GM18526 (cell line): Measurements from ENCODE around the gene IRF8.

Experiments used
- POLR2A ChIP-seq: IDR thresholded peaks from 3 replicates; pipeline ENCODE4 v1.6.1; 2011; ENCODE audit not compliant: insufficient read length; ENCODE audit errors: extremely low read depth

The IRF8 gene

GRCh38 chr16:85913688-85914422 is 14.9 kb downstream of the IRF8 start:
- TF ChIP-seq POLR2A = peak; percentile 26

GRCh38 chr16:85914423-85914794 is 15.4 kb downstream of the IRF8 start:
- no peak for TF ChIP-seq POLR2A

GRCh38 chr16:85915125-85915845 is 16.3 kb downstream of the IRF8 start:
- TF ChIP-seq POLR2A = no peak

GRCh38 chr16:85916141-85916890 is 17.4 kb downstream of the IRF8 start:
- no peak for TF ChIP-seq POLR2A

GRCh38 chr16:85917012-85917411 is 18.1 kb downstream of the IRF8 start:
- no peak for TF ChIP-seq POLR2A

- TF ChIP-seq POLR2A = no peak
These were observed 19.0 kb downstream of the IRF8 start for GRCh38 chr16:85917959-85918358.

- TF ChIP-seq POLR2A = no peak
These were observed 19.5 kb downstream of the IRF8 start for GRCh38 chr16:85918436-85918835.

GRCh38 chr16:85919271-85920267 is 20.6 kb downstream of the IRF8 start:
- TF ChIP-seq POLR2A = no peak

- no peak for TF ChIP-seq POLR2A
These were observed 22.1 kb downstream of the IRF8 start for GRCh38 chr16:85921026-85921425.

- no peak for TF ChIP-seq POLR2A
These were observed 24.4 kb downstream of the IRF8 start for GRCh38 chr16:85923153-85924021.

- TF ChIP-seq POLR2A = no peak
These were observed 25.7 kb downstream of the IRF8 start for GRCh38 chr16:85924675-85925074.

GRCh38 chr16:85926370-85926769 is 27.4 kb downstream of the IRF8 start:
- no peak for TF ChIP-seq POLR2A

GRCh38 chr16:85927371-85927770 is 28.4 kb downstream of the IRF8 start:
- TF ChIP-seq POLR2A = no peak

- TF ChIP-seq POLR2A = no peak
These were observed 29.0 kb downstream of the IRF8 start for GRCh38 chr16:85927959-85928358.

GRCh38 chr16:85928401-85928820 is 29.4 kb downstream of the IRF8 start:
- TF ChIP-seq POLR2A = no peak
